HL-60 (cell line): ENCODE measurements around the gene WNT5A.

Experiments used
- DNase-seq, 2 experiments: peaks; one replicate each; pipeline ENCODE4 v3.0.0-alpha.2; 2010 to 2020; ENCODE audit warnings: low read depth in 1 of 2, low spot score in 1 of 2
- H3K27ac ChIP-seq: fragments of 250-450 bp; sonication (Bioruptor Pico); replicated peaks from 2 replicates; pipeline ENCODE4 v1.5.1; 2020; ENCODE audit warnings: mild to moderate bottlenecking, moderate library complexity
- H3K27me3 ChIP-seq: fragments of 250-450 bp; sonication (Bioruptor Pico); 2 replicates; pipeline ENCODE4 v1.5.1; 2021; ENCODE audit warnings: mild to moderate bottlenecking, moderate library complexity; ENCODE audit not compliant: insufficient read depth, poor library complexity, severe bottlenecking
- H3K4me3 ChIP-seq: replicated peaks from 2 replicates; pipeline ENCODE4 v1.5.1; 2011; ENCODE audit warnings: mild to moderate bottlenecking, control low read depth, low read length; ENCODE audit not compliant: insufficient read depth
- CTCF ChIP-seq: IDR thresholded peaks from one replicate; pipeline ENCODE4 v1.5.1; 2011; ENCODE audit warnings: low read length, control low read depth, inconsistent platforms; ENCODE audit not compliant: insufficient read depth
- GABPA ChIP-seq: IDR thresholded peaks from 2 replicates; pipeline ENCODE4 v1.6.1; 2012; ENCODE audit warnings: low read depth
- POLR2AphosphoS5 ChIP-seq: IDR thresholded peaks from 2 replicates; pipeline ENCODE4 v1.6.1; 2012; ENCODE audit warnings: low read depth
- SPI1 ChIP-seq: IDR thresholded peaks from 2 replicates; pipeline ENCODE4 v1.6.1; 2012; ENCODE audit warnings: low read depth, mild to moderate bottlenecking, borderline replicate concordance
- TF ChIP-seq, protein P1 (sequence below): IDR thresholded peaks from 2 replicates; pipeline ENCODE4 v1.6.1; 2012; ENCODE audit warnings: low read depth; ENCODE audit not compliant: insufficient replicate concordance

The WNT5A gene

DNA sequence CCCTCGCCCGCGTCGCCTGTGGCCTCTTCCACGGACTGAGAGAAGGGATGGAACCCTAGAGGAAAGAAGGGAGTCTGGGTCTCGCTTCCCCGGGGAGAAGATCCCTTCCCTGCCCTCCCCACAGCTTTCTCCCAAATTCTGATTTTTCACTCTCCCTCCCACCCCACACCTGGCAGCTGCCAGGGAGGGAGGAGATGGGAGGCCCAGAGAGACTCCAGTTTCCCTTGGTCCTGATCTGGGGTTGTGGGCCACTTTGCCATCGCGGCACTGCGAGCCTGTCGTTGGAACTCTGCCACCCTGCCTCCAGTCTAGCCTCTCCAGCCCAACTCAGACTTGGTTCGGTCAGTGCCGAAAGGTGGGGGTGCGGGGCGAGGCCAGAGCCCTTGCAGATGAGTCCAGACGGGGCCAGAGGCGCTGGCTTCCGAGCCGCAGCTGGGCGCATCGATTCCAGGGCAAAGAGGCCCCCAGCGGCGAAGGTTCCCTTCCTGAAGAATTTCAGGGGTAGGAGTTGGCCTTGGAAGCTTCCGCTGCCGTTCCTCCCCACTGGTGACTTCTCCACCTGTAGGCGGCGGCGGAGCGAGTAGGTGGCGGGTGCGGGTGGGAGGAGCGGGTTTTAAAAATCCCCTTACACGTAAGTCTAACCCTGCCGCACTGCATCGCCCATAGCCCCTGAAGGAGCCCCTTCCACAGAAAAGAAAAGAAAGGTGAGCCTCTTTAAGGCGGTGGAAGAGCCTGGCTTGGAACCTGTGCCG is 5.2 kb downstream of the WNT5A start:
- H3K27me3 ChIP-seq: peaks cover 77% of the 10 kb centered on the region
- TF ChIP-seq SPI1: no peak
- TF ChIP-seq, protein P1, sequence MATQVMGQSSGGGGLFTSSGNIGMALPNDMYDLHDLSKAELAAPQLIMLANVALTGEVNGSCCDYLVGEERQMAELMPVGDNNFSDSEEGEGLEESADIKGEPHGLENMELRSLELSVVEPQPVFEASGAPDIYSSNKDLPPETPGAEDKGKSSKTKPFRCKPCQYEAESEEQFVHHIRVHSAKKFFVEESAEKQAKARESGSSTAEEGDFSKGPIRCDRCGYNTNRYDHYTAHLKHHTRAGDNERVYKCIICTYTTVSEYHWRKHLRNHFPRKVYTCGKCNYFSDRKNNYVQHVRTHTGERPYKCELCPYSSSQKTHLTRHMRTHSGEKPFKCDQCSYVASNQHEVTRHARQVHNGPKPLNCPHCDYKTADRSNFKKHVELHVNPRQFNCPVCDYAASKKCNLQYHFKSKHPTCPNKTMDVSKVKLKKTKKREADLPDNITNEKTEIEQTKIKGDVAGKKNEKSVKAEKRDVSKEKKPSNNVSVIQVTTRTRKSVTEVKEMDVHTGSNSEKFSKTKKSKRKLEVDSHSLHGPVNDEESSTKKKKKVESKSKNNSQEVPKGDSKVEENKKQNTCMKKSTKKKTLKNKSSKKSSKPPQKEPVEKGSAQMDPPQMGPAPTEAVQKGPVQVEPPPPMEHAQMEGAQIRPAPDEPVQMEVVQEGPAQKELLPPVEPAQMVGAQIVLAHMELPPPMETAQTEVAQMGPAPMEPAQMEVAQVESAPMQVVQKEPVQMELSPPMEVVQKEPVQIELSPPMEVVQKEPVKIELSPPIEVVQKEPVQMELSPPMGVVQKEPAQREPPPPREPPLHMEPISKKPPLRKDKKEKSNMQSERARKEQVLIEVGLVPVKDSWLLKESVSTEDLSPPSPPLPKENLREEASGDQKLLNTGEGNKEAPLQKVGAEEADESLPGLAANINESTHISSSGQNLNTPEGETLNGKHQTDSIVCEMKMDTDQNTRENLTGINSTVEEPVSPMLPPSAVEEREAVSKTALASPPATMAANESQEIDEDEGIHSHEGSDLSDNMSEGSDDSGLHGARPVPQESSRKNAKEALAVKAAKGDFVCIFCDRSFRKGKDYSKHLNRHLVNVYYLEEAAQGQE: no peak
- TF ChIP-seq GABPA: no peak
- no peak for TF ChIP-seq POLR2AphosphoS5
- TF ChIP-seq CTCF: no peak
- DNase-seq: no peak

GRCh38 chr3:55480911-55481743 is 6.0 kb downstream of the WNT5A start:
- DNase-seq: no peak
- TF ChIP-seq GABPA (no peak), POLR2AphosphoS5 (no peak), SPI1 (no peak), CTCF (no peak)
- TF ChIP-seq, protein P1: no peak
- H3K27ac ChIP-seq: no peak overlapping the region
- H3K4me3 ChIP-seq: no peak overlapping the region
- peaks cover 69% of the 10 kb centered on the region for H3K27me3 ChIP-seq

More for the DNA sequence above, 5.2 kb downstream of the WNT5A start:
- Histone ChIP-seq H3K4me3 (no peak overlapping the region), H3K27ac (no peak overlapping the region)

GRCh38 chr3:55477306-55478303 is 9.5 kb downstream of the WNT5A start:
- no peak overlapping the region for H3K4me3 ChIP-seq
- DNase-seq: no peak

More at GRCh38 chr3:55477306-55478303, 9.5 kb downstream of the WNT5A start:
- no peak overlapping the region for H3K27ac ChIP-seq
- H3K27me3 ChIP-seq: peaks cover 36% of the 10 kb centered on the region
- TF ChIP-seq, protein P1: no peak
- no peak for TF ChIP-seq GABPA
- no peak for TF ChIP-seq CTCF
- no peak for TF ChIP-seq POLR2AphosphoS5
- no peak for TF ChIP-seq SPI1
